GM23338 (cell line): ENCODE results near the gene EXOSC7. TPM values are rescaled to one million over a fixed set of nuclear protein-coding genes. Genes with fewer than 3 reads are reported as not detected.

Experiments
- ATAC-seq: fragments of 200-7000 bp; cut with Tn5 transposase; 3 replicates; pipeline ENCODE4 v1.9.1; 2020
- DNase-seq: peaks from one replicate; pipeline ENCODE4 v3.0.0-alpha.2; 2015; ENCODE audit warnings: low spot score
- H2AFZ ChIP-seq: fragments of 200-600 bp; sonication (generic); 2 replicates; pipeline ENCODE4 v1.8.0; 2016; ENCODE audit warnings: antibody characterized with exemption, mild to moderate bottlenecking, moderate library complexity
- H3F3A ChIP-seq: fragments of 200-600 bp; sonication (generic); replicated peaks from 2 replicates; pipeline ENCODE4 v1.8.0; 2017; ENCODE audit warnings: antibody characterized with exemption, mixed run types, low read depth
- H3K27ac ChIP-seq: fragments of 200-600 bp; sonication (generic); 2 replicates; pipeline ENCODE4 v1.6.1; 2016; ENCODE audit warnings: low read depth
- H3K27me3 ChIP-seq: fragments of 200-600 bp; sonication (generic); 2 replicates; pipeline ENCODE4 v1.8.0; 2016; ENCODE audit warnings: mild to moderate bottlenecking, mixed run types, moderate library complexity; ENCODE audit not compliant: insufficient read depth
- H3K36me3 ChIP-seq: fragments of 200-600 bp; sonication (generic); 2 replicates; pipeline ENCODE4 v1.8.0; 2016; ENCODE audit warnings: mild to moderate bottlenecking; ENCODE audit not compliant: insufficient read depth
- H3K4me1 ChIP-seq: fragments of 200-600 bp; sonication (generic); 2 replicates; pipeline ENCODE4 v1.8.0; 2016; ENCODE audit warnings: mild to moderate bottlenecking, moderate library complexity; ENCODE audit not compliant: insufficient read depth
- H3K4me2 ChIP-seq: fragments of 200-600 bp; sonication (generic); 2 replicates; pipeline ENCODE4 v1.7.1; 2017; ENCODE audit warnings: mixed run types
- H3K4me3 ChIP-seq: fragments of 200-600 bp; sonication (generic); 2 replicates; pipeline ENCODE4 v1.6.1; 2016; ENCODE audit warnings: mixed run types
- H3K79me2 ChIP-seq: fragments of 200-600 bp; sonication (generic); replicated peaks from 2 replicates; pipeline ENCODE4 v1.8.0; 2017; ENCODE audit warnings: mild to moderate bottlenecking; ENCODE audit not compliant: insufficient read depth
- H3K9me2 ChIP-seq: fragments of 200-600 bp; sonication (generic); 2 replicates; pipeline ENCODE4 v1.8.0; 2017; ENCODE audit not compliant: insufficient read depth
- H4K20me1 ChIP-seq: fragments of 200-600 bp; sonication (generic); replicated peaks from 2 replicates; pipeline ENCODE4 v1.8.0; 2017; ENCODE audit warnings: mild to moderate bottlenecking; ENCODE audit not compliant: insufficient read depth
- H3K27ac Mint-ChIP-seq: 2 replicates; pipeline ENCODE4 v1.8.0; 2020; ENCODE audit warnings: inconsistent platforms, mild to moderate bottlenecking, moderate library complexity, mixed read lengths
- H3K27me3 Mint-ChIP-seq: 3 replicates; pipeline ENCODE4 v1.8.0; 2022; ENCODE audit warnings: low read depth, mild to moderate bottlenecking, moderate library complexity, mixed read lengths, inconsistent platforms; ENCODE audit not compliant: insufficient read depth, poor library complexity
- H3K36me3 Mint-ChIP-seq: 3 replicates; pipeline ENCODE4 v1.8.0; 2021; ENCODE audit warnings: low read depth, mild to moderate bottlenecking, inconsistent platforms, moderate library complexity, mixed read lengths
- H3K4me1 Mint-ChIP-seq: 3 replicates; pipeline ENCODE4 v1.8.0; 2020; ENCODE audit warnings: mild to moderate bottlenecking, inconsistent platforms, mixed read lengths
- H3K4me3 Mint-ChIP-seq: 3 replicates; pipeline ENCODE4 v1.8.0; 2021; ENCODE audit warnings: moderate library complexity, mild to moderate bottlenecking, inconsistent platforms, mixed read lengths
- H3K9me3 Mint-ChIP-seq: 3 replicates; pipeline ENCODE4 v1.8.0; 2020; ENCODE audit warnings: moderate library complexity, mild to moderate bottlenecking, inconsistent platforms, mixed read lengths
- EZH2 ChIP-seq: fragments of 200-600 bp; sonication (generic); IDR thresholded peaks from one replicate; pipeline ENCODE4 v1.8.0; 2017; ENCODE audit warnings: antibody characterized with exemption, mild to moderate bottlenecking, low read depth; ENCODE audit not compliant: unreplicated experiment
- STAT1 ChIP-seq: IDR thresholded peaks from one replicate; pipeline ENCODE4 v1.6.1; 2016; ENCODE audit warnings: antibody characterized with exemption; ENCODE audit not compliant: unreplicated experiment
- ZNF331 ChIP-seq: fragments of 250-450 bp; sonication (Bioruptor Pico); IDR thresholded peaks from 2 replicates; pipeline ENCODE4 v1.5.0; 2020; ENCODE audit warnings: low read depth, mild to moderate bottlenecking, moderate library complexity
- polyA plus RNA-seq: library from polyadenylated mRNA; unstranded; fragments of >200 nt; fragmentation: Nextera tagmentation; extraction: Ambion mirVana; gene quantifications from 2 replicates; pipeline ENCODE4 v1.2.1, GENCODE V29; 2016
- total RNA-seq: library from RNA; depleted of rRNA; stranded (reverse); fragments of >200 nt; shearing (Covaris generic); gene quantifications from 2 replicates; pipeline ENCODE4 v1.2.3, GENCODE V29; 2014
- TF ChIP-seq, protein P1 (sequence below): IDR thresholded peaks from one replicate; pipeline ENCODE4 v1.6.1; 2018; ENCODE audit warnings: antibody characterized with exemption; ENCODE audit not compliant: unreplicated experiment
- TF ChIP-seq, protein P2 (sequence below): fragments of 250-450 bp; sonication (Bioruptor Pico); IDR thresholded peaks from 2 replicates; pipeline ENCODE4 v1.5.0; 2020; ENCODE audit warnings: mild to moderate bottlenecking, moderate library complexity
- TF ChIP-seq, protein P3 (sequence below): IDR thresholded peaks from 2 replicates; pipeline ENCODE4 v1.6.1; 2016; ENCODE audit warnings: antibody characterized with exemption

EXOSC7 gene
- total and polyA plus RNA-seq, 2 experiments from 2014 or later: 84.8 to 120 TPM

DNA sequence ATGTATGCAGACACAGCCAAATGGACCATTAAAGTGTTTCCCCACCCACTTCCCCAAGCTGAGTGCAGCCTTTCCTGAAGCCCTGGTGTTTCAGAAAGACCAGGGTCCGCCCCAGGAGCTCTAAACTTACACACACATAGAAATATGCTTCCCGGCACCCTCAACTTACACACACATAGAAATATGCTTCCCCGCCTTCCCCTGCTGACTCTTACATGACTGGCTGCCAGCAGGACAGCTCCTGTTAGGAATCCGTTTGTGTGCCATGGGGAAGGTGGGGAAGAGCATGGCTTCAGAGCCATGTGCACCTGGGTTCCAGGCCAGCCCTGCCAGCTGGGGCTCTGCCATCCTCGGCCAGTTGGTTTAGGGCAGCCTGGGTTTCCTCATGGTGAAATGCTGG, 53.6 kb downstream of the EXOSC7 start:
- no peaks in the 10 kb centered on the region for H3K79me2 ChIP-seq
- Mint-ChIP-seq H3K27ac (no peak overlapping the region), H3K4me3 (no peak overlapping the region), H3K27me3 (peaks cover 17% of the 10 kb centered on the region), H3K9me3 (no peaks in the 10 kb centered on the region), H3K36me3 (no peaks in the 10 kb centered on the region), H3K4me1 (peaks cover 7% of the 10 kb centered on the region; the same call in 2 of the 3 replicates)
- no peak overlapping the region for H3K4me3 ChIP-seq
- no peak for ATAC-seq
- H4K20me1 ChIP-seq: no peaks in the 10 kb centered on the region; the same call in 1 of the 2 replicates
- H3F3A ChIP-seq: no peaks in the 10 kb centered on the region
- DNase-seq: no peak
- H3K27ac ChIP-seq: no peak overlapping the region
- no peak overlapping the region for H2AFZ ChIP-seq
- no peaks in the 10 kb centered on the region for H3K4me1 ChIP-seq
- no peak for TF ChIP-seq ZNF331
- TF ChIP-seq, protein P1, sequence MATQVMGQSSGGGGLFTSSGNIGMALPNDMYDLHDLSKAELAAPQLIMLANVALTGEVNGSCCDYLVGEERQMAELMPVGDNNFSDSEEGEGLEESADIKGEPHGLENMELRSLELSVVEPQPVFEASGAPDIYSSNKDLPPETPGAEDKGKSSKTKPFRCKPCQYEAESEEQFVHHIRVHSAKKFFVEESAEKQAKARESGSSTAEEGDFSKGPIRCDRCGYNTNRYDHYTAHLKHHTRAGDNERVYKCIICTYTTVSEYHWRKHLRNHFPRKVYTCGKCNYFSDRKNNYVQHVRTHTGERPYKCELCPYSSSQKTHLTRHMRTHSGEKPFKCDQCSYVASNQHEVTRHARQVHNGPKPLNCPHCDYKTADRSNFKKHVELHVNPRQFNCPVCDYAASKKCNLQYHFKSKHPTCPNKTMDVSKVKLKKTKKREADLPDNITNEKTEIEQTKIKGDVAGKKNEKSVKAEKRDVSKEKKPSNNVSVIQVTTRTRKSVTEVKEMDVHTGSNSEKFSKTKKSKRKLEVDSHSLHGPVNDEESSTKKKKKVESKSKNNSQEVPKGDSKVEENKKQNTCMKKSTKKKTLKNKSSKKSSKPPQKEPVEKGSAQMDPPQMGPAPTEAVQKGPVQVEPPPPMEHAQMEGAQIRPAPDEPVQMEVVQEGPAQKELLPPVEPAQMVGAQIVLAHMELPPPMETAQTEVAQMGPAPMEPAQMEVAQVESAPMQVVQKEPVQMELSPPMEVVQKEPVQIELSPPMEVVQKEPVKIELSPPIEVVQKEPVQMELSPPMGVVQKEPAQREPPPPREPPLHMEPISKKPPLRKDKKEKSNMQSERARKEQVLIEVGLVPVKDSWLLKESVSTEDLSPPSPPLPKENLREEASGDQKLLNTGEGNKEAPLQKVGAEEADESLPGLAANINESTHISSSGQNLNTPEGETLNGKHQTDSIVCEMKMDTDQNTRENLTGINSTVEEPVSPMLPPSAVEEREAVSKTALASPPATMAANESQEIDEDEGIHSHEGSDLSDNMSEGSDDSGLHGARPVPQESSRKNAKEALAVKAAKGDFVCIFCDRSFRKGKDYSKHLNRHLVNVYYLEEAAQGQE: no peak
- no peak for TF ChIP-seq EZH2
- no peak for TF ChIP-seq STAT1
- H3K36me3 ChIP-seq: no peaks in the 10 kb centered on the region
- peaks cover 13% of the 10 kb centered on the region for H3K27me3 ChIP-seq
- no peak overlapping the region for H3K4me2 ChIP-seq
- H3K9me2 ChIP-seq: no peaks in the 10 kb centered on the region

DNA sequence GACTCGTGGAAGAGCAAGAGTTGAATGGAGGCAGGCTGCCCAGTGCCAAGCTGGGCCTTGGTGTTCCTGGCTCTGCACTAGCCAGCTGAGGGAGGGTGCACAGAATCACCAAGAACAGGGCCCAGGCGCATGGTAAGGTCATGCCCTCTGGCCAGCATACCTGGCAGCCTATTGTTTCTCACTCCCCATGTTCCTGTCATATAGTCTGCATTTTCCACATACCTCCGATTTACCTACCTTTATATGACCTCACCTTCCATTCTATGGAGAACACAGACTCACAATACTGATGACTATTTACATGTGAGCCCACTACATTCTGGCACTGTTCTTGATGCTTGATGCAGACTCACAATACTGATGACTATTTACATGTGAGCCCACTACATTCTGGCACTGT, 55.5 kb downstream of the EXOSC7 start:
- Mint-ChIP-seq H3K4me1 (peaks cover 21% of the 10 kb centered on the region; the same call in 2 of the 3 replicates), H3K4me3 (no peak overlapping the region), H3K27me3 (peaks cover 36% of the 10 kb centered on the region), H3K27ac (no peak overlapping the region), H3K9me3 (no peaks in the 10 kb centered on the region), H3K36me3 (no peaks in the 10 kb centered on the region)
- Histone ChIP-seq H4K20me1 (no peaks in the 10 kb centered on the region), H3F3A (no peaks in the 10 kb centered on the region), H3K4me1 (peaks cover 6% of the 10 kb centered on the region; the same call in 1 of the 2 replicates), H3K79me2 (no peaks in the 10 kb centered on the region), H3K9me2 (no peaks in the 10 kb centered on the region), H3K4me2 (no peak overlapping the region), H3K27ac (no peak overlapping the region), H3K27me3 (peaks cover 32% of the 10 kb centered on the region), H3K36me3 (no peaks in the 10 kb centered on the region), H2AFZ (no peak overlapping the region), H3K4me3 (no peak overlapping the region)
- ATAC-seq (no peak), DNase-seq (no peak)
- TF ChIP-seq, protein P2, sequence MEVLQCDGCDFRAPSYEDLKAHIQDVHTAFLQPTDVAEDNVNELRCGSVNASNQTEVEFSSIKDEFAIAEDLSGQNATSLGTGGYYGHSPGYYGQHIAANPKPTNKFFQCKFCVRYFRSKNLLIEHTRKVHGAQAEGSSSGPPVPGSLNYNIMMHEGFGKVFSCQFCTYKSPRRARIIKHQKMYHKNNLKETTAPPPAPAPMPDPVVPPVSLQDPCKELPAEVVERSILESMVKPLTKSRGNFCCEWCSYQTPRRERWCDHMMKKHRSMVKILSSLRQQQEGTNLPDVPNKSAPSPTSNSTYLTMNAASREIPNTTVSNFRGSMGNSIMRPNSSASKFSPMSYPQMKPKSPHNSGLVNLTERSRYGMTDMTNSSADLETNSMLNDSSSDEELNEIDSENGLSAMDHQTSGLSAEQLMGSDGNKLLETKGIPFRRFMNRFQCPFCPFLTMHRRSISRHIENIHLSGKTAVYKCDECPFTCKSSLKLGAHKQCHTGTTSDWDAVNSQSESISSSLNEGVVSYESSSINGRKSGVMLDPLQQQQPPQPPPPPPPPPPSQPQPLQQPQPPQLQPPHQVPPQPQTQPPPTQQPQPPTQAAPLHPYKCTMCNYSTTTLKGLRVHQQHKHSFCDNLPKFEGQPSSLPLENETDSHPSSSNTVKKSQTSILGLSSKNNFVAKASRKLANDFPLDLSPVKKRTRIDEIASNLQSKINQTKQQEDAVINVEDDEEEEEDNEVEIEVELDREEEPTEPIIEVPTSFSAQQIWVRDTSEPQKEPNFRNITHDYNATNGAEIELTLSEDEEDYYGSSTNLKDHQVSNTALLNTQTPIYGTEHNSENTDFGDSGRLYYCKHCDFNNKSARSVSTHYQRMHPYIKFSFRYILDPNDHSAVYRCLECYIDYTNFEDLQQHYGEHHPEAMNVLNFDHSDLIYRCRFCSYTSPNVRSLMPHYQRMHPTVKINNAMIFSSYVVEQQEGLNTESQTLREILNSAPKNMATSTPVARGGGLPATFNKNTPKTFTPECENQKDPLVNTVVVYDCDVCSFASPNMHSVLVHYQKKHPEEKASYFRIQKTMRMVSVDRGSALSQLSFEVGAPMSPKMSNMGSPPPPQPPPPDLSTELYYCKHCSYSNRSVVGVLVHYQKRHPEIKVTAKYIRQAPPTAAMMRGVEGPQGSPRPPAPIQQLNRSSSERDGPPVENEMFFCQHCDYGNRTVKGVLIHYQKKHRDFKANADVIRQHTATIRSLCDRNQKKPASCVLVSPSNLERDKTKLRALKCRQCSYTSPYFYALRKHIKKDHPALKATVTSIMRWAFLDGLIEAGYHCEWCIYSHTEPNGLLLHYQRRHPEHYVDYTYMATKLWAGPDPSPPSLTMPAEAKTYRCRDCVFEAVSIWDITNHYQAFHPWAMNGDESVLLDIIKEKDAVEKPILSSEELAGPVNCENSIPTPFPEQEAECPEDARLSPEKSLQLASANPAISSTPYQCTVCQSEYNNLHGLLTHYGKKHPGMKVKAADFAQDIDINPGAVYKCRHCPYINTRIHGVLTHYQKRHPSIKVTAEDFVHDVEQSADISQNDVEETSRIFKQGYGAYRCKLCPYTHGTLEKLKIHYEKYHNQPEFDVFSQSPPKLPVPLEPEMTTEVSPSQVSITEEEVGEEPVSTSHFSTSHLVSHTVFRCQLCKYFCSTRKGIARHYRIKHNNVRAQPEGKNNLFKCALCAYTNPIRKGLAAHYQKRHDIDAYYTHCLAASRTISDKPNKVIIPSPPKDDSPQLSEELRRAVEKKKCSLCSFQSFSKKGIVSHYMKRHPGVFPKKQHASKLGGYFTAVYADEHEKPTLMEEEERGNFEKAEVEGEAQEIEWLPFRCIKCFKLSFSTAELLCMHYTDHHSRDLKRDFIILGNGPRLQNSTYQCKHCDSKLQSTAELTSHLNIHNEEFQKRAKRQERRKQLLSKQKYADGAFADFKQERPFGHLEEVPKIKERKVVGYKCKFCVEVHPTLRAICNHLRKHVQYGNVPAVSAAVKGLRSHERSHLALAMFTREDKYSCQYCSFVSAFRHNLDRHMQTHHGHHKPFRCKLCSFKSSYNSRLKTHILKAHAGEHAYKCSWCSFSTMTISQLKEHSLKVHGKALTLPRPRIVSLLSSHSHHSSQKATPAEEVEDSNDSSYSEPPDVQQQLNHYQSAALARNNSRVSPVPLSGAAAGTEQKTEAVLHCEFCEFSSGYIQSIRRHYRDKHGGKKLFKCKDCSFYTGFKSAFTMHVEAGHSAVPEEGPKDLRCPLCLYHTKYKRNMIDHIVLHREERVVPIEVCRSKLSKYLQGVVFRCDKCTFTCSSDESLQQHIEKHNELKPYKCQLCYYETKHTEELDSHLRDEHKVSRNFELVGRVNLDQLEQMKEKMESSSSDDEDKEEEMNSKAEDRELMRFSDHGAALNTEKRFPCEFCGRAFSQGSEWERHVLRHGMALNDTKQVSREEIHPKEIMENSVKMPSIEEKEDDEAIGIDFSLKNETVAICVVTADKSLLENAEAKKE: no peak
- TF ChIP-seq, protein P3, sequence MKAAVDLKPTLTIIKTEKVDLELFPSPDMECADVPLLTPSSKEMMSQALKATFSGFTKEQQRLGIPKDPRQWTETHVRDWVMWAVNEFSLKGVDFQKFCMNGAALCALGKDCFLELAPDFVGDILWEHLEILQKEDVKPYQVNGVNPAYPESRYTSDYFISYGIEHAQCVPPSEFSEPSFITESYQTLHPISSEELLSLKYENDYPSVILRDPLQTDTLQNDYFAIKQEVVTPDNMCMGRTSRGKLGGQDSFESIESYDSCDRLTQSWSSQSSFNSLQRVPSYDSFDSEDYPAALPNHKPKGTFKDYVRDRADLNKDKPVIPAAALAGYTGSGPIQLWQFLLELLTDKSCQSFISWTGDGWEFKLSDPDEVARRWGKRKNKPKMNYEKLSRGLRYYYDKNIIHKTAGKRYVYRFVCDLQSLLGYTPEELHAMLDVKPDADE: no peak
- TF ChIP-seq STAT1: no peak
- TF ChIP-seq, protein P1: no peak
